ENCODE measurements around the gene KCNG1.

The KCNG1 gene

GRCh38 chr20:51059862-51060261 is 37.0 kb upstream of the KCNG1 start:
- no peak overlapping the region for H4K8ac ChIP-seq (ENCODE audit: low read depth, low read length)
- H3K14ac ChIP-seq (ENCODE audit: low read length) = no peak overlapping the region
- H3K23ac ChIP-seq (ENCODE audit: low read depth, low read length, poor library complexity) = no peak overlapping the region
- H2AFZ ChIP-seq (ENCODE audit: low read length) = peak overlapping the region; percentile 25
- no peak overlapping the region for H3K4ac ChIP-seq (ENCODE audit: low read length)
- WGBS, 2 donors (ENCODE audit: extremely low coverage in 2 of 2, insufficient read length in 2 of 2, insufficient replicate concordance in 1 of 2) = no CpG with 5 or more reads among the region's 1 CpG
- H3K4me3 ChIP-seq (ENCODE audit: low read length in 2 of 2) = no peak overlapping the region
- peaks cover 3 to 15% of the 10 kb centered on the region in 2 donors for H3K4me1 ChIP-seq (ENCODE audit: control insufficient read depth in 2 of 2, insufficient read depth in 1 of 2, low read depth in 1 of 2, low read length in 2 of 2)
- DNase-seq (ENCODE audit: low spot score) = no peak
- H3K79me1 ChIP-seq (ENCODE audit: low read depth, low read length) = no peaks in the 10 kb centered on the region
- no peak overlapping the region for H2BK12ac ChIP-seq (ENCODE audit: low read length)
- no peak overlapping the region for H3K4me2 ChIP-seq (ENCODE audit: insufficient read depth, low read length, poor library complexity, severe bottlenecking)
- no peak overlapping the region for H3K27ac ChIP-seq (replicated peaks; ENCODE audit: low read length)
- peaks cover 0 to 5% of the 10 kb centered on the region in 2 donors for H3K9me3 ChIP-seq (replicated peaks in 1 of 2; ENCODE audit: control insufficient read depth in 2 of 2, insufficient read depth in 1 of 2, low read depth in 1 of 2, low read length in 2 of 2)
- H3K27me3 ChIP-seq (ENCODE audit: control insufficient read depth in 3 of 3, insufficient read depth in 3 of 3, low read depth in 1 of 3, low read length in 3 of 3) = peaks cover 0 to 7% (median 0%) of the 10 kb centered on the region in 3 experiments
- no peak overlapping the region for H3K18ac ChIP-seq (ENCODE audit: low read length)
- H4K91ac ChIP-seq (ENCODE audit: low read depth, low read length, poor library complexity) = no peak overlapping the region
- H2BK5ac ChIP-seq (ENCODE audit: low read length) = no peak overlapping the region
- no peak overlapping the region for H2BK15ac ChIP-seq (ENCODE audit: low read length)
- H3K36me3 ChIP-seq (replicated peaks in 1 of 2; ENCODE audit: control insufficient read depth in 2 of 2, insufficient read depth in 2 of 2, low read length in 2 of 2) = no peaks in the 10 kb centered on the region
- H2AK5ac ChIP-seq (ENCODE audit: low read depth, low read length) = no peak overlapping the region
- H2BK120ac ChIP-seq (ENCODE audit: low read depth, low read length) = no peak overlapping the region
- no peak overlapping the region for H3K9ac ChIP-seq (ENCODE audit: low read depth, low read length, poor library complexity)

DNA sequence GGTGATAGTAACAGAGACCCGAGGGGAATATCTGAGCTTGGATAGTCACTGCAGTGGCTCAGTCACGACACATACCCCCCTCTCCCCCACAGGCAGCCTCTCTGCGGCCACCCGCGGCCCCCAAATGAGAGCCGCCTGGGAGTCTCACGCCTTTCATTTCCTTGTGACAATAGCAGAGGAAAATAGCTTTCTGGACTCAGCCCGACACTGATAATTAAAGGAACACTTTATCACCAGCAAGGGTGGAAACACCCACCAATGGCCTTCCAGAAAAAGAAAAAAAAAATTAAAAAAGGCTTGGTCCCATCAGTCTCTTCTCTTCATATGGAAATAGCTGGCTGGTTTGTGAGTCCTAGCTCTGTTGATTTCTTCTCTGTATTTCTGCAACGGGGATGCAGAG is 35.1 kb upstream of the KCNG1 start:
- no peaks in the 10 kb centered on the region for H3K79me1 ChIP-seq (ENCODE audit: low read depth, low read length)
- no peak for DNase-seq (ENCODE audit: low spot score)
- H3K27me3 ChIP-seq (ENCODE audit: control insufficient read depth in 3 of 3, insufficient read depth in 3 of 3, low read depth in 1 of 3, low read length in 3 of 3) = peaks cover 0 to 7% (median 0%) of the 10 kb centered on the region in 3 experiments
- H4K91ac ChIP-seq (ENCODE audit: low read depth, low read length, poor library complexity) = no peak overlapping the region
- H3K4me3 ChIP-seq (ENCODE audit: low read length in 2 of 2) = no peak overlapping the region
- H2BK15ac ChIP-seq (ENCODE audit: low read length) = no peak overlapping the region
- H3K4me1 ChIP-seq (ENCODE audit: control insufficient read depth in 2 of 2, insufficient read depth in 1 of 2, low read depth in 1 of 2, low read length in 2 of 2) = peaks cover 3 to 15% of the 10 kb centered on the region in 2 donors
- no peak overlapping the region for H3K14ac ChIP-seq (ENCODE audit: low read length)
- no peak overlapping the region for H4K8ac ChIP-seq (ENCODE audit: low read depth, low read length)
- no CpG with 5 or more reads among the region's 9 CpGs for WGBS, 2 donors (ENCODE audit: extremely low coverage in 2 of 2, insufficient read length in 2 of 2, insufficient replicate concordance in 1 of 2)
- H2AFZ ChIP-seq (ENCODE audit: low read length) = peak overlapping the region; percentile 80
- no peaks in the 10 kb centered on the region for H3K36me3 ChIP-seq (replicated peaks in 1 of 2; ENCODE audit: control insufficient read depth in 2 of 2, insufficient read depth in 2 of 2, low read length in 2 of 2)
- no peak overlapping the region for H2BK12ac ChIP-seq (ENCODE audit: low read length)
- no peak overlapping the region for H3K23ac ChIP-seq (ENCODE audit: low read depth, low read length, poor library complexity)
- H3K18ac ChIP-seq (ENCODE audit: low read length) = no peak overlapping the region
- H3K9me3 ChIP-seq (replicated peaks in 1 of 2; ENCODE audit: control insufficient read depth in 2 of 2, insufficient read depth in 1 of 2, low read depth in 1 of 2, low read length in 2 of 2) = peaks cover 2 to 5% of the 10 kb centered on the region in 2 donors
- H3K27ac ChIP-seq (replicated peaks; ENCODE audit: low read length) = no peak overlapping the region
- H3K4me2 ChIP-seq (ENCODE audit: insufficient read depth, low read length, poor library complexity, severe bottlenecking) = no peak overlapping the region
- H2AK5ac ChIP-seq (ENCODE audit: low read depth, low read length) = no peak overlapping the region
- H2BK120ac ChIP-seq (ENCODE audit: low read depth, low read length) = no peak overlapping the region
- H3K9ac ChIP-seq (ENCODE audit: low read depth, low read length, poor library complexity) = no peak overlapping the region
- no peak overlapping the region for H2BK5ac ChIP-seq (ENCODE audit: low read length)
- H3K4ac ChIP-seq (ENCODE audit: low read length) = no peak overlapping the region

GRCh38 chr20:51054233-51054632 is 31.3 kb upstream of the KCNG1 start:
- peaks cover 5 to 10% of the 10 kb centered on the region in 2 donors for H3K4me1 ChIP-seq (ENCODE audit: control insufficient read depth in 2 of 2, insufficient read depth in 1 of 2, low read depth in 1 of 2, low read length in 2 of 2)
- no peaks in the 10 kb centered on the region for H3K79me1 ChIP-seq (ENCODE audit: low read depth, low read length)
- H2AK5ac ChIP-seq (ENCODE audit: low read depth, low read length) = no peak overlapping the region
- peaks cover 2 to 5% of the 10 kb centered on the region in 2 donors for H3K9me3 ChIP-seq (replicated peaks in 1 of 2; ENCODE audit: control insufficient read depth in 2 of 2, insufficient read depth in 1 of 2, low read depth in 1 of 2, low read length in 2 of 2)
- no peak overlapping the region for H2BK120ac ChIP-seq (ENCODE audit: low read depth, low read length)
- no peak overlapping the region for H3K14ac ChIP-seq (ENCODE audit: low read length)
- no peak for DNase-seq (ENCODE audit: low spot score)
- no peak overlapping the region for H4K8ac ChIP-seq (ENCODE audit: low read depth, low read length)
- WGBS, 2 donors (ENCODE audit: extremely low coverage in 2 of 2, insufficient read length in 2 of 2, insufficient replicate concordance in 1 of 2) = no CpG with 5 or more reads among the region's 11 CpGs
- H4K91ac ChIP-seq (ENCODE audit: low read depth, low read length, poor library complexity) = no peak overlapping the region
- H3K9ac ChIP-seq (ENCODE audit: low read depth, low read length, poor library complexity) = no peak overlapping the region
- H3K36me3 ChIP-seq (replicated peaks in 1 of 2; ENCODE audit: control insufficient read depth in 2 of 2, insufficient read depth in 2 of 2, low read length in 2 of 2) = no peaks in the 10 kb centered on the region
- H2BK5ac ChIP-seq (ENCODE audit: low read length) = no peak overlapping the region
- H3K4me3 ChIP-seq (ENCODE audit: low read length in 2 of 2) = no peak overlapping the region
- no peak overlapping the region for H3K4me2 ChIP-seq (ENCODE audit: insufficient read depth, low read length, poor library complexity, severe bottlenecking)
- no peak overlapping the region for H2AFZ ChIP-seq (ENCODE audit: low read length)
- no peak overlapping the region for H2BK12ac ChIP-seq (ENCODE audit: low read length)
- H3K27ac ChIP-seq (replicated peaks; ENCODE audit: low read length) = no peak overlapping the region
- H3K18ac ChIP-seq (ENCODE audit: low read length) = peak overlapping the region; percentile 30
- H3K27me3 ChIP-seq (ENCODE audit: control insufficient read depth in 3 of 3, insufficient read depth in 3 of 3, low read depth in 1 of 3, low read length in 3 of 3) = peaks cover 0 to 9% (median 0%) of the 10 kb centered on the region in 3 experiments
- H3K4ac ChIP-seq (ENCODE audit: low read length) = no peak overlapping the region
- no peak overlapping the region for H3K23ac ChIP-seq (ENCODE audit: low read depth, low read length, poor library complexity)
- H2BK15ac ChIP-seq (ENCODE audit: low read length) = no peak overlapping the region

- no CpG with 5 or more reads among the region's 8 CpGs for WGBS, 2 donors (ENCODE audit: extremely low coverage in 2 of 2, insufficient read length in 2 of 2, insufficient replicate concordance in 1 of 2)
- no peak for DNase-seq (ENCODE audit: low spot score)
These were observed 27.7 kb upstream of the KCNG1 start for GRCh38 chr20:51050531-51051075.

More at GRCh38 chr20:51050531-51051075, 27.7 kb upstream of the KCNG1 start:
- Histone ChIP-seq H3K4me2 (ENCODE audit: insufficient read depth, low read length, poor library complexity, severe bottlenecking) (no peak overlapping the region), H3K4me3 (ENCODE audit: low read length in 2 of 2) (no peak overlapping the region), H2BK15ac (ENCODE audit: low read length) (no peak overlapping the region), H3K4me1 (ENCODE audit: control insufficient read depth in 2 of 2, insufficient read depth in 1 of 2, low read depth in 1 of 2, low read length in 2 of 2) (peaks cover 2% of the 10 kb centered on the region in 2 donors), H2BK12ac (ENCODE audit: low read length) (no peak overlapping the region), H2BK5ac (ENCODE audit: low read length) (no peak overlapping the region), H3K23ac (ENCODE audit: low read depth, low read length, poor library complexity) (no peak overlapping the region), H3K9me3 (replicated peaks in 1 of 2; ENCODE audit: control insufficient read depth in 2 of 2, insufficient read depth in 1 of 2, low read depth in 1 of 2, low read length in 2 of 2) (peaks cover 0 to 6% of the 10 kb centered on the region in 2 donors), H4K8ac (ENCODE audit: low read depth, low read length) (no peak overlapping the region), H4K91ac (ENCODE audit: low read depth, low read length, poor library complexity) (no peak overlapping the region), H3K4ac (ENCODE audit: low read length) (no peak overlapping the region), H3K27ac (replicated peaks; ENCODE audit: low read length) (no peak overlapping the region), H2AFZ (ENCODE audit: low read length) (no peak overlapping the region), H3K27me3 (ENCODE audit: control insufficient read depth in 3 of 3, insufficient read depth in 3 of 3, low read depth in 1 of 3, low read length in 3 of 3) (peaks cover 0 to 2% (median 0%) of the 10 kb centered on the region in 3 experiments), H2AK5ac (ENCODE audit: low read depth, low read length) (no peak overlapping the region), H3K9ac (ENCODE audit: low read depth, low read length, poor library complexity) (no peak overlapping the region), H3K18ac (ENCODE audit: low read length) (no peak overlapping the region), H3K79me1 (ENCODE audit: low read depth, low read length) (no peaks in the 10 kb centered on the region), H3K14ac (ENCODE audit: low read length) (no peak overlapping the region), H3K36me3 (replicated peaks in 1 of 2; ENCODE audit: control insufficient read depth in 2 of 2, insufficient read depth in 2 of 2, low read length in 2 of 2) (no peaks in the 10 kb centered on the region), H2BK120ac (ENCODE audit: low read depth, low read length) (no peak overlapping the region)

Data from neuronal stem cell (in vitro differentiated cells).